ENCODE measurements around the gene RRAS2.

RRAS2 gene

DNA sequence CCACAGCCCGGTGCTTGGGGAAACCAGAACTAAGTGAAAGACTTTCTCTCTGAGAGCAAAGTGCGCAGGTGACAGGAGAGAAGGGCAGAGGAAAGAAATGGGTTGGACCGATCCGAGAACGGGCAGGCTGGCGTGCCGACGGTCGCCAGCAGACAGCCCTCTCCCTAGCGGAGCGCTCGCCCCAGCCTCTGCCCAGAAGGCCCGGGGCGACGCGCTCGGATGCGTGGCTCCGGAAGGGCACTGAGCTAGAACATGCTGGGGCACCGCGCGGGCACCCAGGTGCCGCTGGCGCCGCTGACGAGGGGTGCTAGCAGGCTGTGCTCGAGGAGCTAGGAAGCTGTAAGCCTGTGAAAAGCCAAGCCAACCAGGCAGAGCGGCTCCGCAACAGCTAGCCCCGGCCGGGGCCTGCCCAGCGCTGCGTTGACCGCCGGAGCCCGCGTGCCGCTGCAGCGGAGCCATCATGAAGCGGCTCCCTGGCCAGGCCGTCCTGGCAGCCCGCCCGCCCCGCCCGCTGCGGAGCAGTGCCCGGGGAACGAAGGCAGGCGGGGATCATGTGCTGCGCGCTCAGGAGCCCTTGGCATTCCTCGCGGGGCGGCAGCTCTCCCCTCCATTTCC lies 22.1 kb upstream of the RRAS2 start:
- Histone ChIP-seq H4K20me1 (ENCODE audit: insufficient read depth, low read length) (no peaks in the 10 kb centered on the region), H3K9me2 (replicated peaks; ENCODE audit: insufficient read depth, low read length) (no peaks in the 10 kb centered on the region), H3K27ac (ENCODE audit: low read length) (no peak overlapping the region), H3K9me3 (replicated peaks; ENCODE audit: insufficient read depth, low read length) (no peaks in the 10 kb centered on the region), H3K4me3 (ENCODE audit: low read length) (peak overlapping the region; percentile 55), H3K4me2 (ENCODE audit: low read depth, low read length) (peak overlapping the region; percentile 83), H3K36me3 (replicated peaks; ENCODE audit: insufficient read depth, low read length) (no peaks in the 10 kb centered on the region), H3K4me1 (ENCODE audit: low read length) (no peaks in the 10 kb centered on the region), H2AFZ (ENCODE audit: low read length) (peak overlapping the region; percentile 61; the same call in 1 of the 2 replicates), H3F3A (ENCODE audit: insufficient read depth, low read length) (no peaks in the 10 kb centered on the region), H3K9ac (ENCODE audit: low read length) (no peak overlapping the region; the same call in 1 of the 2 replicates), H3K79me2 (ENCODE audit: low read length) (no peaks in the 10 kb centered on the region), H3K27me3 (replicated peaks; ENCODE audit: insufficient read depth, low read length) (no peaks in the 10 kb centered on the region)
- TF ChIP-seq EZH2 (optimal IDR thresholded peaks at IDR 0.05; ENCODE audit: low read depth, low read length) (no peak), EZH2phosphoT487 (IDR thresholded peaks at IDR 0.05; ENCODE audit: low read length) (no peak)
- TF ChIP-seq, protein P1, sequence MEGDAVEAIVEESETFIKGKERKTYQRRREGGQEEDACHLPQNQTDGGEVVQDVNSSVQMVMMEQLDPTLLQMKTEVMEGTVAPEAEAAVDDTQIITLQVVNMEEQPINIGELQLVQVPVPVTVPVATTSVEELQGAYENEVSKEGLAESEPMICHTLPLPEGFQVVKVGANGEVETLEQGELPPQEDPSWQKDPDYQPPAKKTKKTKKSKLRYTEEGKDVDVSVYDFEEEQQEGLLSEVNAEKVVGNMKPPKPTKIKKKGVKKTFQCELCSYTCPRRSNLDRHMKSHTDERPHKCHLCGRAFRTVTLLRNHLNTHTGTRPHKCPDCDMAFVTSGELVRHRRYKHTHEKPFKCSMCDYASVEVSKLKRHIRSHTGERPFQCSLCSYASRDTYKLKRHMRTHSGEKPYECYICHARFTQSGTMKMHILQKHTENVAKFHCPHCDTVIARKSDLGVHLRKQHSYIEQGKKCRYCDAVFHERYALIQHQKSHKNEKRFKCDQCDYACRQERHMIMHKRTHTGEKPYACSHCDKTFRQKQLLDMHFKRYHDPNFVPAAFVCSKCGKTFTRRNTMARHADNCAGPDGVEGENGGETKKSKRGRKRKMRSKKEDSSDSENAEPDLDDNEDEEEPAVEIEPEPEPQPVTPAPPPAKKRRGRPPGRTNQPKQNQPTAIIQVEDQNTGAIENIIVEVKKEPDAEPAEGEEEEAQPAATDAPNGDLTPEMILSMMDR (IDR thresholded peaks at IDR 0.05; ENCODE audit: low read length) = no peak
- DNase-seq = peak; percentile 46

- Histone ChIP-seq H4K20me1 (ENCODE audit: insufficient read depth, low read length) (no peaks in the 10 kb centered on the region), H3K9me2 (replicated peaks; ENCODE audit: insufficient read depth, low read length) (no peaks in the 10 kb centered on the region), H3K79me2 (ENCODE audit: low read length) (no peaks in the 10 kb centered on the region), H3K36me3 (replicated peaks; ENCODE audit: insufficient read depth, low read length) (no peaks in the 10 kb centered on the region), H3K4me3 (ENCODE audit: low read length) (peak overlapping the region; percentile 55), H3K27me3 (replicated peaks; ENCODE audit: insufficient read depth, low read length) (no peaks in the 10 kb centered on the region), H3K27ac (ENCODE audit: low read length) (no peak overlapping the region), H3K4me1 (ENCODE audit: low read length) (no peaks in the 10 kb centered on the region), H3F3A (ENCODE audit: insufficient read depth, low read length) (no peaks in the 10 kb centered on the region), H2AFZ (ENCODE audit: low read length) (peak overlapping the region; percentile 61; the same call in 1 of the 2 replicates), H3K9ac (ENCODE audit: low read length) (no peak overlapping the region; the same call in 1 of the 2 replicates), H3K9me3 (replicated peaks; ENCODE audit: insufficient read depth, low read length) (no peaks in the 10 kb centered on the region), H3K4me2 (ENCODE audit: low read depth, low read length) (peak overlapping the region; percentile 83)
- DNase-seq = no peak
- TF ChIP-seq EZH2 (optimal IDR thresholded peaks at IDR 0.05; ENCODE audit: low read depth, low read length) = no peak
- TF ChIP-seq EZH2phosphoT487 (IDR thresholded peaks at IDR 0.05; ENCODE audit: low read length) = no peak
Observed at GRCh38 chr11:14380125-14380936, 21.3 kb upstream of the RRAS2 start.

GRCh38 chr11:14378171-14378570 lies 19.2 kb upstream of the RRAS2 start:
- Histone ChIP-seq H3K9ac (ENCODE audit: low read length) (no peak overlapping the region), H3K4me1 (ENCODE audit: low read length) (no peaks in the 10 kb centered on the region), H3K36me3 (replicated peaks; ENCODE audit: insufficient read depth, low read length) (no peaks in the 10 kb centered on the region), H3K27me3 (replicated peaks; ENCODE audit: insufficient read depth, low read length) (no peaks in the 10 kb centered on the region), H2AFZ (ENCODE audit: low read length) (no peak overlapping the region), H3K4me3 (ENCODE audit: low read length) (no peak overlapping the region), H3K9me2 (replicated peaks; ENCODE audit: insufficient read depth, low read length) (no peaks in the 10 kb centered on the region), H3K4me2 (ENCODE audit: low read depth, low read length) (no peak overlapping the region), H3K27ac (ENCODE audit: low read length) (no peak overlapping the region), H3F3A (ENCODE audit: insufficient read depth, low read length) (no peaks in the 10 kb centered on the region), H3K9me3 (replicated peaks; ENCODE audit: insufficient read depth, low read length) (no peaks in the 10 kb centered on the region), H4K20me1 (ENCODE audit: insufficient read depth, low read length) (no peaks in the 10 kb centered on the region), H3K79me2 (ENCODE audit: low read length) (no peaks in the 10 kb centered on the region)
- TF ChIP-seq, protein P1 (IDR thresholded peaks at IDR 0.05; ENCODE audit: low read length) = no peak
- TF ChIP-seq EZH2phosphoT487 (IDR thresholded peaks at IDR 0.05; ENCODE audit: low read length) (no peak), EZH2 (optimal IDR thresholded peaks at IDR 0.05; ENCODE audit: low read depth, low read length) (no peak)
- no peak for DNase-seq
